GM23338 (cell line): ENCODE results near the gene CPEB3. TPM values are rescaled to one million over a fixed set of nuclear protein-coding genes. Genes with fewer than 3 reads are reported as not detected.

Experiments
- ATAC-seq: fragments of 200-7000 bp; cut with Tn5 transposase; 3 replicates; pipeline ENCODE4 v1.9.1; 2020
- DNase-seq: peaks from one replicate; pipeline ENCODE4 v3.0.0-alpha.2; 2015; ENCODE audit warnings: low spot score
- H2AFZ ChIP-seq: fragments of 200-600 bp; sonication (generic); 2 replicates; pipeline ENCODE4 v1.8.0; 2016; ENCODE audit warnings: antibody characterized with exemption, mild to moderate bottlenecking, moderate library complexity
- H3F3A ChIP-seq: fragments of 200-600 bp; sonication (generic); replicated peaks from 2 replicates; pipeline ENCODE4 v1.8.0; 2017; ENCODE audit warnings: antibody characterized with exemption, mixed run types, low read depth
- H3K27ac ChIP-seq: fragments of 200-600 bp; sonication (generic); 2 replicates; pipeline ENCODE4 v1.6.1; 2016; ENCODE audit warnings: low read depth
- H3K27me3 ChIP-seq: fragments of 200-600 bp; sonication (generic); 2 replicates; pipeline ENCODE4 v1.8.0; 2016; ENCODE audit warnings: mild to moderate bottlenecking, mixed run types, moderate library complexity; ENCODE audit not compliant: insufficient read depth
- H3K36me3 ChIP-seq: fragments of 200-600 bp; sonication (generic); 2 replicates; pipeline ENCODE4 v1.8.0; 2016; ENCODE audit warnings: mild to moderate bottlenecking; ENCODE audit not compliant: insufficient read depth
- H3K4me1 ChIP-seq: fragments of 200-600 bp; sonication (generic); 2 replicates; pipeline ENCODE4 v1.8.0; 2016; ENCODE audit warnings: mild to moderate bottlenecking, moderate library complexity; ENCODE audit not compliant: insufficient read depth
- H3K4me2 ChIP-seq: fragments of 200-600 bp; sonication (generic); 2 replicates; pipeline ENCODE4 v1.7.1; 2017; ENCODE audit warnings: mixed run types
- H3K4me3 ChIP-seq: fragments of 200-600 bp; sonication (generic); 2 replicates; pipeline ENCODE4 v1.6.1; 2016; ENCODE audit warnings: mixed run types
- H3K79me2 ChIP-seq: fragments of 200-600 bp; sonication (generic); replicated peaks from 2 replicates; pipeline ENCODE4 v1.8.0; 2017; ENCODE audit warnings: mild to moderate bottlenecking; ENCODE audit not compliant: insufficient read depth
- H3K9me2 ChIP-seq: fragments of 200-600 bp; sonication (generic); 2 replicates; pipeline ENCODE4 v1.8.0; 2017; ENCODE audit not compliant: insufficient read depth
- H4K20me1 ChIP-seq: fragments of 200-600 bp; sonication (generic); replicated peaks from 2 replicates; pipeline ENCODE4 v1.8.0; 2017; ENCODE audit warnings: mild to moderate bottlenecking; ENCODE audit not compliant: insufficient read depth
- H3K27ac Mint-ChIP-seq: 2 replicates; pipeline ENCODE4 v1.8.0; 2020; ENCODE audit warnings: inconsistent platforms, mild to moderate bottlenecking, moderate library complexity, mixed read lengths
- H3K27me3 Mint-ChIP-seq: 3 replicates; pipeline ENCODE4 v1.8.0; 2022; ENCODE audit warnings: low read depth, mild to moderate bottlenecking, moderate library complexity, mixed read lengths, inconsistent platforms; ENCODE audit not compliant: insufficient read depth, poor library complexity
- H3K36me3 Mint-ChIP-seq: 3 replicates; pipeline ENCODE4 v1.8.0; 2021; ENCODE audit warnings: low read depth, mild to moderate bottlenecking, inconsistent platforms, moderate library complexity, mixed read lengths
- H3K4me1 Mint-ChIP-seq: 3 replicates; pipeline ENCODE4 v1.8.0; 2020; ENCODE audit warnings: mild to moderate bottlenecking, inconsistent platforms, mixed read lengths
- H3K4me3 Mint-ChIP-seq: 3 replicates; pipeline ENCODE4 v1.8.0; 2021; ENCODE audit warnings: moderate library complexity, mild to moderate bottlenecking, inconsistent platforms, mixed read lengths
- H3K9me3 Mint-ChIP-seq: 3 replicates; pipeline ENCODE4 v1.8.0; 2020; ENCODE audit warnings: moderate library complexity, mild to moderate bottlenecking, inconsistent platforms, mixed read lengths
- CREB1 ChIP-seq: fragments of 250-450 bp; sonication (Bioruptor Pico); IDR thresholded peaks from 2 replicates; pipeline ENCODE4 v1.5.0; 2020; ENCODE audit warnings: low read depth, mild to moderate bottlenecking, moderate library complexity
- NANOG ChIP-seq: IDR thresholded peaks from 2 replicates; pipeline ENCODE4 v1.6.1; 2016; ENCODE audit warnings: antibody characterized with exemption, borderline replicate concordance
- REST ChIP-seq: IDR thresholded peaks from one replicate; pipeline ENCODE4 v1.6.1; 2018; ENCODE audit warnings: antibody characterized with exemption; ENCODE audit not compliant: unreplicated experiment
- ZNF114 ChIP-seq: fragments of 250-450 bp; sonication (Bioruptor Pico); IDR thresholded peaks from 2 replicates; pipeline ENCODE4 v1.5.0; 2020; ENCODE audit warnings: mild to moderate bottlenecking, moderate library complexity
- ZNF331 ChIP-seq: fragments of 250-450 bp; sonication (Bioruptor Pico); IDR thresholded peaks from 2 replicates; pipeline ENCODE4 v1.5.0; 2020; ENCODE audit warnings: low read depth, mild to moderate bottlenecking, moderate library complexity
- ZNF462 ChIP-seq: fragments of 250-450 bp; sonication (Bioruptor Pico); IDR thresholded peaks from 2 replicates; pipeline ENCODE4 v1.5.0; 2020; ENCODE audit warnings: mild to moderate bottlenecking, moderate library complexity
- polyA plus RNA-seq: library from polyadenylated mRNA; unstranded; fragments of >200 nt; fragmentation: Nextera tagmentation; extraction: Ambion mirVana; gene quantifications from 2 replicates; pipeline ENCODE4 v1.2.1, GENCODE V29; 2016
- total RNA-seq: library from RNA; depleted of rRNA; stranded (reverse); fragments of >200 nt; shearing (Covaris generic); gene quantifications from 2 replicates; pipeline ENCODE4 v1.2.3, GENCODE V29; 2014

The CPEB3 gene
- total and polyA plus RNA-seq, 2 experiments from 2014 or later: 0.74 to 1.9 TPM

- no peaks in the 10 kb centered on the region for H3K9me3 Mint-ChIP-seq
- H3K36me3 ChIP-seq: no peaks in the 10 kb centered on the region
- H3K4me1 Mint-ChIP-seq: peaks cover 46% of the 10 kb centered on the region
- DNase-seq (no peak), ATAC-seq (no peak)
- H3K27ac Mint-ChIP-seq: peak overlapping the region; percentile 91
- H2AFZ ChIP-seq: no peak overlapping the region
- peak overlapping the region; percentile 18; the same call in 1 of the 2 replicates for H3K27ac ChIP-seq
- no peaks in the 10 kb centered on the region for H3K9me2 ChIP-seq
- no peak overlapping the region for H3K4me2 ChIP-seq
- no peaks in the 10 kb centered on the region for H3K27me3 ChIP-seq
- H4K20me1 ChIP-seq: peaks cover 3% of the 10 kb centered on the region
- no peak overlapping the region for H3K4me3 Mint-ChIP-seq
- H3K4me1 ChIP-seq: peaks cover 19% of the 10 kb centered on the region
- H3K36me3 Mint-ChIP-seq: no peaks in the 10 kb centered on the region
- H3K4me3 ChIP-seq: no peak overlapping the region
- peaks cover 3% of the 10 kb centered on the region for H3K27me3 Mint-ChIP-seq
- H3K79me2 ChIP-seq: peaks cover 52% of the 10 kb centered on the region
- TF ChIP-seq CREB1 (CRISPR knock-in tag) (no peak), NANOG (no peak), ZNF462 (CRISPR knock-in tag) (no peak), ZNF331 (CRISPR knock-in tag) (no peak), ZNF114 (CRISPR knock-in tag) (no peak), REST (no peak)
- H3F3A ChIP-seq: no peaks in the 10 kb centered on the region
These were observed 38.1 kb upstream of the CPEB3 start for GRCh38 chr10:92328993-92329392.
